H4 (cell line): Measurements from ENCODE around the gene TMA7. TPM values are rescaled to one million over a fixed set of nuclear protein-coding genes. Genes with fewer than 3 reads are reported as not detected.

ENCODE experiments used
- DNase-seq: peaks from one replicate; pipeline ENCODE4 v3.0.0-alpha.2; 2015; ENCODE audit warnings: low spot score
- total RNA-seq: library from RNA; depleted of rRNA; stranded (reverse); fragments of >200 nt; shearing (Covaris generic); gene quantifications from 2 replicates; pipeline ENCODE4 v1.2.3, GENCODE V29; 2014

TMA7 gene
- total RNA-seq, 1 experiment from 2014 or later, result 502 TPM

- no peak for DNase-seq
Measured at GRCh38 chr3:48408823-48409281, 31.2 kb upstream of the TMA7 start.

GRCh38 chr3:48409291-48410201, 30.5 kb upstream of the TMA7 start:
- DNase-seq, result no peak

DNA sequence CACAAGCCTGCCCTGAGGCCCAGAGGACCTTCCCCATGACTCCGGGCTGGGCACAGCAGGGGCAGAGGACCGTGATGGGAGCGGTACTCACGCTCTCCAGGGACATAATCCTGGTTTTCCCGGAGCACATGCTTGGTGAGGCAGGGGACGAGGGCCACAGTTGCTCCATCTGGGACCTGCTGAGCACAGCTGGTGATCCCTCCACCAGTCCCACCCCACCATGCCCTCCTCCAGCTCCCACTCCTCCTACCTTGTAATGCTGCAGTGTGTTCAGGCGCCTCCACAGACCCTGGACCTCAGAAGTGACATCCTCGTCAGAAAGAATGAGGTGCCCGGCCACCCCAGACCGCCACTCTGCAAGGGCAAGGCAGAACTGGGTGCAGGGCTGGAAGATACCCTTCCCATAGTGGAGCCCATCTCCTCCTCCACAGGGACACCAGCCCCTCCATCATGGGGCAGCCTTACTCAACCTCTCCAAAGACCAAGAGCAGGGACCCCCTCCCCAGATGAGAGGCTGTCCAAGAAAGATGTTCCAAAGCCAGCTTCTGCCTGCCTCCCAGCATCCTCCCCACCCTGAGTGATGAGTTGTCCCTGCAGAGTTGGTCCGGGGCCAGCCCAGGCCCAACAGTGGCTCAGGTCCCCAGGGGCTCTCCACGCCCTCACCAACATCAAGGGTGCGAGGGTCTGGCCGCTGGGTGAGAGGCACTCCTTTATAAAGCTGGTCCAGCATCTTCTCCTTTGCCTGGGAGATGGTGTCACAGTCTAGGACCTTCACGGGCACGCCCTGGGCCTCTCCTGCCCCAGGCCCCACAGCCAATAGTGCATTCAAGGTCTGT, 29.6 kb upstream of the TMA7 start:
- no peak for DNase-seq

DNA sequence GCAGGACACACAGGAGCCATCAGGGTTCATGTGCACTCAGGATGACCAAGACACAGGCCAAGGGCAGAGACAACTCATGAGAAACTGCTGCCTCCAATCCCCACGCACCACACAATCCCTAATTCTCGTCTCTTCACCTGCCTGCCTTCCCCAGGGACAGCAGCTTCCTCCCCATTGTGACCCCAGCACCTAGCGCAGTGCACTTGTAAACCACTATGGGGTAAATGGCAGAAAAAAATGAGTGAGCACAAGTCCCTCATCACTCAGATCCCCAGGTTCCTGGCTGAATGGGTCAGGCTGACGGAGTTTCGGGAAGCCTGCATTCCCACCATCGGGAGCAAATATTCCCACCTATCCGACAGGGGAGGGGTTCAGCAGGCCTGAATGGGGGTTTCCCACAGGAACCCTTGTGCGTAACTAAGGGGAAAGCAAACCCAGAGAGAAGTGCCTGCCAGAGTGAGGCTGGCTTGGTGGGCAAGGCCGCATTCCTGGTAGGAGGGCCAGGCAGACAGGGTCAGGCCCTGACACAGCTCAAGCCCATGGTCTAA, 28.9 kb upstream of the TMA7 start:
- DNase-seq, result no peak

GRCh38 chr3:48411606-48412374, 28.3 kb upstream of the TMA7 start:
- no peak for DNase-seq

- DNase-seq, result no peak
Measured at GRCh38 chr3:48412375-48413001, 27.6 kb upstream of the TMA7 start.

DNA sequence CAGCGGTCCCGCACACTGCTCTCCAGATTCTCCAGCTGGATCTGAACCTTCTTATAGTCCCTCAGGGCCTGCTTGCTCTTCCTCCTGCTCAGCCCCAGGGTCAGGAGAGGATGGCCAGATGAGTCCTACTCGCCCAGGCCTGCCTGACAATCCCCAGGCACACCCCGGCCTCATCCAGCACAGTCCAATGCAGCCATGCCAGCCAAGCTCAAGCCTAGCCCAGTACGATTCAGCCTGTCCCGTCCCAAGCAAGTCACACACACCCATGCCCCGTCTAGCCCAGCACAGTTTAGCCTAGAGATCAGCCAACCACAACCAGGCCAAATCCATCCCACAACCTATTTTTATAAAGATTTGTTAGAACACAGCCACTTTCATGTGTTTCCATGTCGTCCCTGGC, 27.0 kb upstream of the TMA7 start:
- no peak for DNase-seq

GRCh38 chr3:48413611-48414010, 26.4 kb upstream of the TMA7 start:
- DNase-seq, result no peak

DNA sequence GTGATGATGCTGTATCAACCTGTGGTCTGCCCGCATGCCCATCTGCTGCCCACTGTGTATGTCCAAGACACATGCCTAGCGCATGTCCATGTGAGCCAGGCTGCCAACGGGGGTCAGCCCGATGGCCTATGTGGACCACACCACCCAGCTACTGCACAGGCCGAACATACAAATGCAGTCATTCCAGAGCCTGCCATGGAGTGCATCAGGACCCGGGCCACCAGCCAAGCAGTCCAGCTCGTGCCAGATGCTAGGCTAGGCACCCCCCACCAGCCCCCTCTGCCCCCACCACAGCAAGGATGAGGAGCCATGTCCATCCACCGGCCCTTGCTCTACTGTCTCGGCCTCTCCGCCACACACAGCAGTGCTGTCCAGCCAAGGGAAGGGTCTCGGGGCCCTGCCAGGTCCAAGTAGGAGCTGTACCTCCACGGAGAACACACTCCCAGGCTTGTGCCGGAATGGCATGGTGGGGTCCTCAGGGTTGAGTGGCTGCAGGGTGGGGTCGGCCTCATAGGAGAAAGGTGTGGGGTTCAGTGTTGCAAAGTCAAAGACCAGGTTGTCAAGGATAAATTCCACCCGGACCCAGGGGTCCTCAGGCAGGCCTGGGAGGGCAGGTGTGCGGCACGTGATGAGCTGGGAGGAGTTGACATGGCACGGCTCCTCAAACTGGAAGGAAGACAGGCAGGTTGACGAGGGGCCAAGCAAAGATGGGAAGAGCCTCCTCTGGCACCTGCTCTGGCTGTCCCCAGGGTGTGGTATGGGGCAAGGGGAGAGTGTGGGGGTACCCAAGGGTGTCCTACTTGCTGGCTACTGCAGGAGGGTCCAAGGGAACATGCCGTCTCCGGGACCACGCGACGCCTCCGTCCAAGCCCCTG, 25.4 kb upstream of the TMA7 start:
- no peak for DNase-seq

- DNase-seq, result no peak
Measured at GRCh38 chr3:48415251-48415953, 24.7 kb upstream of the TMA7 start.

DNA sequence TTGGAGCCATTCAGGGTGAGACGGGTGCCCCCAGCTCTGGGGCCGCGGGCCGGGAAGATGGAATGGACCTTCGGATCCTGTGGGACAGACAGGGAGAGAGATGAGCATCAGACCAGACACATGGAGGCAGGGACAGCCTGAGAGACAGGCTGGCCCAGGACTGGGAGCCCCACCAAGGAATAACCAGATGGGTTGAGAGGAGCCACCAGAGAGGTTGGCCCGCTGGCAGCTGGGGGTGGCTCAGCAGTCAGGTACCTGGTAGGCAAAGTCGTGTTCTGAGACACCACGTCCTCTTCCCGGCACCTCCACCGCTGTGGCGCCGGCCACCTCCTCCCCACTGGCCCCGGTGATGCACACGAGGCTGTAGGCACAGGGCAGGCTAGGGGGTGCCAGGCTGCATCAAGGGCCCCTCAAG, 24.0 kb upstream of the TMA7 start:
- no peak for DNase-seq

DNA sequence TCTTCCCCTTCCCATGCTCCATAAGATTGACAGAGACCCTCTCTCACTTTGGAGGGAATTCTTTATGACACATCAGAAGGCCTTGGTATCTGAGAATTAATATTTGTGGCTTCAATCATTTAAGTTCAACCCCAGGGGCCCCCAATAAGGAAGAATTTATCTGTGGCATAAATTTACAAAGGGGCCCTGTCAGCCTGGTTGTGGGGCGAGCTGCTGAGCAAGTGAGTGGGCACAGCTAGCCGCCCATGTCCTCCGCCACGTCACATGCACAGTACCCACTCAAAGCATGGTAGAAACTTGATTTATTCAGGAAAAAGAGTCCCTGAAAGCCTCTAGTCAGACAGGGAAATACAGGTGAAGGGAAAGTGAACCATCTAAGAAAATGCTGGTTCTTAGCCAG, 23.5 kb upstream of the TMA7 start:
- no peak for DNase-seq

- DNase-seq, result no peak
Measured at GRCh38 chr3:48417529-48418108, 22.4 kb upstream of the TMA7 start.

DNA sequence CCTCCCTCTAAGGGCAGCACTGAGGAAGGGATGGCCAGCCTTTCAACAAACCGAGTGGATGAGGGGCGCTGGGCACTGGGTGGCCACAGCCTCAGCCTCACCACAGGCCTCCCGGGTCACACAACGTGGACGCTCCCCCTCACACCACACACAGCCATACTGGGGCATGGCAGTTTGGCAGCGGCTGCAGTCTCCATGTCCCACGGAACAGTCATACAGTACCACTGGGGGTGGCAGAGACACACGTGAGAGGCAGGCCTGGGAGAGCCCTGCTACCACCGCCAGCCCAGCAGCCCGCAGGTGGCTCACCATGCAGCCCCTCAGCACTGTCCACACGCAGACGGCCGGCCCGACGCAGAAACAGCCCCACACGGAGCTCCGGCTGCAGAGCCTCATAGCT, 21.9 kb upstream of the TMA7 start:
- DNase-seq, result no peak

DNA sequence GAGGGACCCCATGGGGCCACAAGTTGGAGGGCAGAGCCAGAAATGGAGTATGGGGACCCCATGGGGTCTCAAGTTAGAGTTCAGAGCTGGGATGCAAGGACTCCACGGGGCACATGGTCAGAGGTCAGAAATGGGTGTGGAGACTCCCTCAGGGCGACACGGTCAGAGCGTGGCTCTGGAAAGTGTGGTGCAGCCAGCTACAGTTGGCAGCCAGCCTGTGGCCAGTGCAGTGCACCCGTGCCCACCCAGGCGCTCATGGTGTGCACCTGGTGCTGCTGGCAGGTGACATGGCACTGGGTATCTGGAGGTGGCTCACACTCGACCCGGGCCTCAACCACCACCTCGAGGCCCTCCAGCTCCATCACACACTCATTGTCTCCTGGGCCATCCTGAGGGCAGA, 21.4 kb upstream of the TMA7 start:
- no peak for DNase-seq

DNA sequence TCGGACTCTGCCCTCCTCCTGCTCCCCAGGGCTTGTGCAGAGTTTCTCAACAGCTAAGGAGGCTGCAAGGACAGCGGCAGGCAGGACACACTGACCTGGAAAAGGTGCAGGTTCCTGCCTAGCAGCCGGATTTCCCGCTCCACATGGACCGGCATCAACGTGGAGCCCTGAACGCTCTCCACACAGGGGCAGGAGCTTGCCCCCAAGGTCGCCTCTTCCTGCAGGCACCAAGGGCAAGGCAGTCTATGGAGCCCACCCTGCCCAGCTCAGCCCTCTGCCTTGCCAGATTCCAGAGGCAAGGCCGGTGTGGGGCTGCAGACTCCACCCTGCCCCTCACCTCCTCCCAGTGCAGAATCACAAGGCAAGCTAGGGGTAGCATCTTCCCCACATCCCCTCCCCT, 20.9 kb upstream of the TMA7 start:
- no peak for DNase-seq

GRCh38 chr3:48419597-48419996, 20.5 kb upstream of the TMA7 start:
- DNase-seq, result no peak

- DNase-seq, result no peak
Measured at GRCh38 chr3:48420561-48420960, 19.5 kb upstream of the TMA7 start.

GRCh38 chr3:48422272-48422671, 17.8 kb upstream of the TMA7 start:
- DNase-seq, result no peak
